Daoy (cell line): Measurements from ENCODE around the gene SLC16A9. TPM values are rescaled to one million over a fixed set of nuclear protein-coding genes. Genes with fewer than 3 reads are reported as not detected.

Source experiments
- DNase-seq: peaks from one replicate; pipeline ENCODE4 v3.0.0-alpha.2; 2015; ENCODE audit warnings: low read depth
- total RNA-seq: library from RNA; depleted of rRNA; stranded (reverse); fragments of >200 nt; shearing (Covaris generic); gene quantifications from 2 replicates; pipeline ENCODE4 v1.2.3, GENCODE V29; 2014; rRNA removed

SLC16A9 gene
- total RNA-seq, 1 experiment from 2014 or later = 13.7 TPM

GRCh38 chr10:59628456-59628855, 81.2 kb downstream of the SLC16A9 start:
- no peak for DNase-seq

DNA sequence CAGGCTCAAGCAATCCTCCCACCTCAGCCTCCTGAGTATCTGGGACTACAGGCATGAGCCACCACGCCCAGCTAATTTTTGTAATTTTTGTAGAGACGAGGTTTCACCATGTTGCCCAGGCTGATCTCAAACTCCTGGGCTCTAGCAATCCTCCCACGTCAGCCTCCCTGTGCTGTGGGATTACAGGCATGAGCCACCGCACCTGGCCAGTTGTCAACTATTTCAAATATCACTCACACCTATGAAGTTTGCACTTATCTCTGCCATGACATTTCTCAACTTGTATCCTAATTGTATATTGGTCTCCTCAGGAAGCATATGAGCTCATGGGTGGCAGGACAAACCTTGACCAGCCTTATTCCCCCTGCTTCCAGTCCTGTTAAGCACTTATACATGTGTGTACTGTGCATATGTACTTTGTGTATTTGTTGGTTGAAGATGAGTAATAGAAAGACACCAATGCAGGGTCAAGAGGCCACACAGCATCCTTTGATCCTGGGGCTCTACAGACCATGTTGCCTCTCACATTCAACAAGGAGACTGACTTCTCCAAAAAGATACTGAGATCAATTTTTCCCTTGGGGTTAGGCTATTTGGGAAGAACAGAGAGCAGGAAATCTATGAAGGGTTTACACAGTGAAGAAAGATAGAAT, 82.2 kb downstream of the SLC16A9 start:
- no peak for DNase-seq

GRCh38 chr10:59626523-59626869, 83.2 kb downstream of the SLC16A9 start:
- DNase-seq = no peak

GRCh38 chr10:59625721-59626522, 83.7 kb downstream of the SLC16A9 start:
- DNase-seq = peak; percentile 39

GRCh38 chr10:59624951-59625350, 84.7 kb downstream of the SLC16A9 start:
- DNase-seq = no peak

- no peak for DNase-seq
These were observed 85.5 kb downstream of the SLC16A9 start for GRCh38 chr10:59624136-59624535.

DNA sequence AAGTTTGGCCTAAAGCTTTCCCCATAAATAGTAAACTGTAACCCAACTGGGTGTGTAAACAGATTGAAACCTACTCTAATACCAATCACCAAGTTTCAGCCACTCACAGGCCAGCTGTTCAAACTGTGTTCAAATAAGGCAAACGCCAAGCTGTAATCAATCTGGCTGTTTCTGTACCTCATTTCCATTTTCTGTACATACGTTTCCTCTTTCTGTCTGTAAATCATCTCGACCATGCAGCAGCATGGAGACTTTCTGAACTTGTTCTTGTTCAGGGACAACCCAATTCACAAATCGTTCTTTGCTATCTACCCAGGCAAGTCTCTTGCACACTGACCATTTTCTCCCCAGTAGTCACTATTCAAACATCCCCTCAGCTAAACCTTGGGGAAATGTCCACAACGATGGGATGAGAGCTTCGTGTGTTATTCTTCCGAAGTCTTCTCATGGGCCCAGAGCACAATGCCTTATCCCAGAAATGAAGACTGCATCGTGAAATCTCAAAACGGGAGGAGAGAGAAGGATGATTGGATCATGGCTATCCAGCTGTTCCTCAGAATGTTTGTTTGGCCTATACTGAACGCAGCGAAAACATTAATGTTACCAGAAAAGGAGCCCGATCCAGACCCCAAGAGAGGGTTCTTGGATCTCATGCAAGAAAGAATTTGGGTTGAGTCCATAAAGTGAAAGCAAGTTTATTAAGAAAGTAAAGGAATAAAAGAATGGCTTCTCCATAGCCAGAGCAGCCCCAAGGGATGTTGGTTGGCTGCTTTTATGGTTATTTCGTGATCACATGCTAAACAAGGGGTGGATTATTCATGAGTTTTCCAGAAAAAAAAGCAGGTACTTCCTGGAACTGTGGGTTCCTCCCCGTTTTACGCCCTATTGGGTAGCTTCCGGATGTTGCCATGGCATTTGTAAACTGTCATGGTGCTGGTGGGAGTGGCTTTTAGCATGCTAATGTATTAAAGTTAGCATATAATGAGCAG, 86.2 kb downstream of the SLC16A9 start:
- no peak for DNase-seq

- DNase-seq = peak; percentile 34
These were observed 87.1 kb downstream of the SLC16A9 start for GRCh38 chr10:59622320-59623132.

DNA sequence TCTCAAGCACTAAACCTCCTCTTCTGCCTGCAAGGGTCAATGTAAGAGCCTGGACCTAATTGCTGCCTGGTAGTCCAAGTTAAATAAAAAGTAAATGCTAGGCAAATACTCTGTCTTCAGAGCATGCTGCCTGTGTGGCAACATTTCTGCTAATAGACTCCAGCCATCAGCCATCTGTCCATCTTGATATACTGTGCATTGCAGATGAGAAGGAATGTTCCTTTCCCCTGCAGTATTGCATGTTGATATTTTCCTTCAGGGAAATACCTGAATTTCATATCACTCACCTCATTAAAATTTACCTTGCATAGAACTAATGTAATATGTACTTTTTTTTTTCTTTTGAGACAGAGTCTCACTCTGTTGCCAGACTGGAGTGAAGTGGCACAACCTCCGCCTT, 87.9 kb downstream of the SLC16A9 start:
- no peak for DNase-seq

GRCh38 chr10:59618666-59619065, 91.0 kb downstream of the SLC16A9 start:
- no peak for DNase-seq

GRCh38 chr10:59617996-59618395, 91.7 kb downstream of the SLC16A9 start:
- DNase-seq = no peak

DNA sequence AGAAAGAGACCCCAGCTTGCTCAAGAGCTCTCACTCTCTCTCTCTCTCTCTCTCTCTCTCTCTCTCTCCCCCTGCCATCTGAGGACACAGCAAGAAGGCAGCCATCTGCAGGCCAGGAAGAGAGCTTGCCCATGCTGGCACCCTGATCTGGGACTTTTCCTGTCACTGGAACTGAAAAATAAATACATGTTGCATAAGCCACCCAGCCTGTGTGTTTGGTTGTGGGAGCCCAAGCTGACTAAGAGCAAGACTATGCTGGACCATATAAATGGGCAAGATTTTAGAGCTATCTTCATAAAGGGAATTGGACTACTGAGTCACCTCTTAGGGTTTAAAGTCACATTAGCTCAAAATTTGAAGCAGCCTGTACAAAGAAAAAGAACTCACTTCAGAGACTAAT, 98.6 kb downstream of the SLC16A9 start:
- no peak for DNase-seq

GRCh38 chr10:59607970-59608369, 101.7 kb downstream of the SLC16A9 start:
- DNase-seq = no peak

GRCh38 chr10:59606551-59606961, 103.1 kb downstream of the SLC16A9 start:
- DNase-seq = peak; percentile 27

DNA sequence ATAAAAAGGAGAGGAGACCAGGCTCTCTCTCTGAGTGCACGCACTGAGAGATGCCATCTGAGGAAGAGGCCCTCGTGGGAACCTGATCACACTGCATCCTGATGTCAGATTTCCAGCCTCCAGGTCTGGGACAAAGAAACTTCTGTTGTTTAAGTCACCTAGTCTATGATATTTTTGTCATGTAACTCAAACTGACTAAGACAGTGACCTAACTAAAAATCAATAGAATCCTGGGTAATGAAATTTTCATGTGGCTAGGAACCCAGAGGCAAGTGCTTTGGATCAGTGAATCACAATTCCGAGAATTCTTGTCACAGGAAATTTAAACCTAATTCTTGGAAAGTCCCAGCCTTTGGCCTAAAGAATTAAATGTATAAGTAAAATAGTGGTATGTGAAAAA, 107.7 kb downstream of the SLC16A9 start:
- no peak for DNase-seq

Other genes starting within 250 kb of the SLC16A9 start
- 0.46 TPM in 1 of 2 replicates, not detected in the other for gene MRLN, start 43.6 kb upstream of the SLC16A9 start, total RNA-seq
- gene CCDC6, start 196.7 kb upstream of the SLC16A9 start, total RNA-seq = 12.4 and 13.7 TPM in 2 replicates